H9 (cell line): Measurements from ENCODE around the gene ANKDD1A. TPM values are rescaled to one million over a fixed set of nuclear protein-coding genes. Genes with fewer than 3 reads are reported as not detected.
A peak's percentile ranks its signal among the peaks of the same experiment; 100 is the strongest.

ENCODE experiments used
- DNase-seq: peaks from one replicate; pipeline ENCODE4 v3.0.0-alpha.2; 2017
- H2AFZ ChIP-seq: one replicate; pipeline ENCODE4 v1.6.1; 2013; ENCODE audit warnings: mild to moderate bottlenecking, low read length, control low read depth, moderate library complexity
- H2AK5ac ChIP-seq: 2 replicates; pipeline ENCODE4 v1.6.1; 2013; ENCODE audit warnings: low read length, control low read depth, mixed read lengths; ENCODE audit not compliant: insufficient read length
- H2BK120ac ChIP-seq: one replicate; pipeline ENCODE4 v1.6.1; 2013; ENCODE audit warnings: low read depth, mild to moderate bottlenecking, low read length, control low read depth, inconsistent platforms; ENCODE audit not compliant: poor library complexity, severe bottlenecking
- H2BK12ac ChIP-seq: 2 replicates; pipeline ENCODE4 v1.6.1; 2013; ENCODE audit warnings: low read length, control low read depth, mixed read lengths, low read depth; ENCODE audit not compliant: insufficient read length
- H2BK15ac ChIP-seq: 2 replicates; pipeline ENCODE4 v1.6.1; 2013; ENCODE audit warnings: low read depth, low read length, control low read depth
- H2BK20ac ChIP-seq: one replicate; pipeline ENCODE4 v1.6.1; 2013; ENCODE audit warnings: low read depth, mild to moderate bottlenecking, low read length, control low read depth, inconsistent platforms; ENCODE audit not compliant: poor library complexity, severe bottlenecking
- H2BK5ac ChIP-seq: 2 replicates; pipeline ENCODE4 v1.6.1; 2013; ENCODE audit warnings: low read length, control low read depth, mixed read lengths; ENCODE audit not compliant: insufficient read length
- H3K14ac ChIP-seq: 2 replicates; pipeline ENCODE4 v1.6.1; 2013; ENCODE audit warnings: low read length, control low read depth; ENCODE audit not compliant: insufficient read depth
- H3K18ac ChIP-seq: 2 replicates; pipeline ENCODE4 v1.6.1; 2013; ENCODE audit warnings: low read depth, mild to moderate bottlenecking, mixed read lengths, low read length, control low read depth; ENCODE audit not compliant: insufficient read length
- H3K23ac ChIP-seq: 2 replicates; pipeline ENCODE4 v1.6.1; 2013; ENCODE audit warnings: low read length, control low read depth, mixed read lengths, low read depth; ENCODE audit not compliant: insufficient read length
- H3K23me2 ChIP-seq: 2 replicates; pipeline ENCODE4 v1.6.1; 2013; ENCODE audit warnings: low read depth, mild to moderate bottlenecking, mixed read lengths, low read length, control low read depth; ENCODE audit not compliant: insufficient read length, poor library complexity, severe bottlenecking
- H3K27ac ChIP-seq: 2 replicates; pipeline ENCODE4 v1.5.1; 2013; ENCODE audit warnings: low read length, control low read depth, mixed read lengths, low read depth; ENCODE audit not compliant: insufficient read length
- H3K27me3 ChIP-seq: 2 replicates; pipeline ENCODE4 v1.6.1; 2013; ENCODE audit warnings: low read length, control low read depth, inconsistent platforms; ENCODE audit not compliant: insufficient read depth
- H3K4ac ChIP-seq: 2 replicates; pipeline ENCODE4 v1.6.1; 2013; ENCODE audit warnings: low read depth, mild to moderate bottlenecking, control low read depth, inconsistent platforms, low read length, moderate library complexity
- H3K4me1 ChIP-seq: 2 replicates; pipeline ENCODE4 v1.6.1; 2013; ENCODE audit warnings: low read length, control low read depth, inconsistent platforms; ENCODE audit not compliant: insufficient read depth
- H3K4me2 ChIP-seq: 2 replicates; pipeline ENCODE4 v1.6.1; 2013; ENCODE audit warnings: low read length, control low read depth, mixed read lengths; ENCODE audit not compliant: insufficient read length, insufficient read depth
- H3K56ac ChIP-seq: 2 replicates; pipeline ENCODE4 v1.6.1; 2013; ENCODE audit warnings: low read depth, mild to moderate bottlenecking, mixed read lengths, low read length, control low read depth; ENCODE audit not compliant: insufficient read length
- H3K79me1 ChIP-seq: 2 replicates; pipeline ENCODE4 v1.6.1; 2013; ENCODE audit warnings: low read depth, mild to moderate bottlenecking, moderate library complexity, low read length, control low read depth, inconsistent platforms; ENCODE audit not compliant: insufficient read depth, poor library complexity, severe bottlenecking
- H3K79me2 ChIP-seq: 2 replicates; pipeline ENCODE4 v1.6.1; 2013; ENCODE audit warnings: low read length, control low read depth, inconsistent platforms; ENCODE audit not compliant: insufficient read depth
- H3K9ac ChIP-seq: 2 replicates; pipeline ENCODE4 v1.6.1; 2013; ENCODE audit warnings: low read length, control low read depth, mixed read lengths; ENCODE audit not compliant: insufficient read length; ENCODE audit errors: extremely low read depth
- H3K9me3 ChIP-seq: one replicate; pipeline ENCODE4 v1.6.1; 2013; ENCODE audit warnings: low read depth, low read length, inconsistent platforms; ENCODE audit not compliant: control insufficient read depth
- H3T11ph ChIP-seq: one replicate; pipeline ENCODE4 v1.6.1; 2013; ENCODE audit warnings: mild to moderate bottlenecking, low read length, control low read depth, inconsistent platforms
- H4K20me1 ChIP-seq: one replicate; pipeline ENCODE4 v1.6.1; 2013; ENCODE audit not compliant: control insufficient read depth, insufficient read length, insufficient read depth
- H4K5ac ChIP-seq: 2 replicates; pipeline ENCODE4 v1.6.1; 2013; ENCODE audit warnings: low read depth, mild to moderate bottlenecking, mixed read lengths, low read length, control low read depth; ENCODE audit not compliant: insufficient read length
- H4K8ac ChIP-seq: replicated peaks from 2 replicates; pipeline ENCODE4 v1.6.1; 2013; ENCODE audit warnings: low read length, control low read depth, mixed read lengths, low read depth; ENCODE audit not compliant: insufficient read length
- H4K91ac ChIP-seq: 2 replicates; pipeline ENCODE4 v1.6.1; 2013; ENCODE audit warnings: low read depth, mild to moderate bottlenecking, moderate library complexity, mixed read lengths, low read length, control low read depth; ENCODE audit not compliant: insufficient read length
- H3K27ac Mint-ChIP-seq, 3 experiments: 2 replicates in 2 of 3; 3 replicates in 1 of 3; pipeline ENCODE4 v1.8.0; 2020 to 2021; ENCODE audit warnings: mixed read lengths in 3 of 3, mild to moderate bottlenecking in 1 of 3, moderate library complexity in 1 of 3
- H3K27me3 Mint-ChIP-seq: 2 replicates; pipeline ENCODE4 v1.8.0; 2021; ENCODE audit warnings: low read depth, mild to moderate bottlenecking, moderate library complexity, mixed read lengths
- H3K36me3 Mint-ChIP-seq, 3 experiments: 2 replicates in 2 of 3; 3 replicates in 1 of 3; pipeline ENCODE4 v1.8.0; 2020 to 2021; ENCODE audit warnings: low read depth in 3 of 3, mixed read lengths in 3 of 3; ENCODE audit not compliant: insufficient read depth in 1 of 3
- H3K4me1 Mint-ChIP-seq, 2 experiments: 2 replicates each; pipeline ENCODE4 v1.8.0; 2020; ENCODE audit warnings: mixed read lengths in 2 of 2
- H3K4me3 Mint-ChIP-seq, 2 experiments: 2 replicates in 1 of 2; 3 replicates in 1 of 2; pipeline ENCODE4 v1.8.0; 2020 to 2021; ENCODE audit warnings: mild to moderate bottlenecking in 2 of 2, mixed read lengths in 2 of 2, moderate library complexity in 1 of 2
- H3K9me3 Mint-ChIP-seq, 2 experiments: 2 replicates in 1 of 2; 3 replicates in 1 of 2; pipeline ENCODE4 v1.8.0; 2020; ENCODE audit warnings: mild to moderate bottlenecking in 2 of 2, mixed read lengths in 2 of 2, moderate library complexity in 1 of 2
- CTCF ChIP-seq: fragments of 200-600 bp; sonication (generic); conservative IDR thresholded peaks from 3 replicates; pipeline ENCODE4 v1.8.0; 2021; ENCODE audit warnings: antibody characterized with exemption, mild to moderate bottlenecking
- WGBS: extraction: QIAGEN DNeasy Blood & Tissue Kit; methylation state at CpG from one replicate; pipeline ENCODE4 v1.1.7; 2013; ENCODE audit warnings: missing lambda C conversion rate, low lambda C conversion rate, mixed read lengths; ENCODE audit not compliant: insufficient read length; ENCODE audit errors: extremely low coverage; 5-methylcytosine and 5-hydroxymethylcytosine counted together
- total RNA-seq: library from RNA; stranded (reverse); gene quantifications from 2 replicates; pipeline ENCODE4 v1.2.1, GENCODE V29; 2021

The ANKDD1A gene
- total RNA-seq, 1 experiment from 2014 or later, result 3.7 TPM

- Mint-ChIP-seq H3K9me3 (no peaks in the 10 kb centered on the region), H3K4me1 (peaks cover 0 to 2% of the 10 kb centered on the region in 2 experiments; a peak in 2 of 4 replicates), H3K36me3 (peaks cover 3 to 11% (median 10%) of the 10 kb centered on the region in 3 experiments; a peak in 6 of 7 replicates), H3K27ac (peak overlapping the region in 1 of 3 experiments; percentile 72; a peak in 1 of 7 replicates), H3K27me3 (no peaks in the 10 kb centered on the region), H3K4me3 (no peak overlapping the region)
- H2BK15ac ChIP-seq, result no peak overlapping the region
- H3K4ac ChIP-seq, result no peak overlapping the region
- no peak for TF ChIP-seq CTCF
- no peak overlapping the region for H3K14ac ChIP-seq
- H3K23me2 ChIP-seq, result no peaks in the 10 kb centered on the region
- DNase-seq, result no peak
- H2BK5ac ChIP-seq, result no peak overlapping the region
- H4K20me1 ChIP-seq, result no peaks in the 10 kb centered on the region
- H4K8ac ChIP-seq, result no peak overlapping the region
- H3K4me1 ChIP-seq, result no peaks in the 10 kb centered on the region
- H3K27me3 ChIP-seq, result no peaks in the 10 kb centered on the region
- WGBS, result no CpG with 5 or more reads among the region's 11 CpGs
- H4K5ac ChIP-seq, result no peak overlapping the region
- no peaks in the 10 kb centered on the region for H3K79me1 ChIP-seq
- no peak overlapping the region for H3K56ac ChIP-seq
- H3K27ac ChIP-seq, result no peak overlapping the region
- H3K23ac ChIP-seq, result no peak overlapping the region
- H2AK5ac ChIP-seq, result no peak overlapping the region
- H2AFZ ChIP-seq, result no peak overlapping the region
- no peak overlapping the region for H3K18ac ChIP-seq
- no peak overlapping the region for H2BK20ac ChIP-seq
- no peaks in the 10 kb centered on the region for H3K79me2 ChIP-seq
- no peak overlapping the region for H3K4me2 ChIP-seq
- no peak overlapping the region for H2BK12ac ChIP-seq
- no peaks in the 10 kb centered on the region for H3K9me3 ChIP-seq
- H4K91ac ChIP-seq, result no peak overlapping the region
- no peak overlapping the region for H3K9ac ChIP-seq
- no peak overlapping the region for H3T11ph ChIP-seq
- no peak overlapping the region for H2BK120ac ChIP-seq
These were observed 22.3 kb downstream of the ANKDD1A start for GRCh38 chr15:64934023-64934422.
